Measurements from ENCODE around the gene MOV10.

DNA sequence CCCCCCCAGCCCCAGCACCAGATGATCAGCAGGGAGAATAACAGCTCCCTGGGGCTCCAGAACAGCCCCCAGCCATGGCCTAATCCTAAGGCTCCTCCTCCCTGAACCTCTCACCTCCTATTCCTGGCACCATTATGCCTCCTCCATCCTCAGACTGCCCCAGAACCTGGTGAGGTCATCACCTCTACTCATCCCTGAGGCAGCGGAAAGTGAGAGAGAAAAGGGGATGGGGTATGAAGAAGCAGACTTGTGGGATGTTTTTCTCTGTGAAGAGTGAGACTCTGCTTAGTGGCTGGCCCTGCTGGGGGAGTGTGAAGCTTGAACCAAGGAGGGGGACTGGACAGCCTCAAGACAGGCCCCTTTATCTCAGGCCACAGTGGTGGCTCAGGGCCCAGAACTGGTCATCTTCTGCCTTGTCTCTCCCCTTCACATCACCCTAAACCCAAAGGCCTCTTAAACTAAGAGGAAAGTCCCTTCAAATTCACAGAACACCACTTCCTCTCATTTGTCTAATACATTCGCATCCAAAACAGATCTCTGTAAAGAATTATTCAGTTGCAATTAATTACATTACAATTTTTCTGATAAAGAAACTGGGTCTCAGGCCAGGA lies 42.9 kb downstream of the MOV10 start:
- TF ChIP-seq ZNF768 (CRISPR knock-in tag; IDR thresholded peaks at IDR 0.05), result no peak
- no peak for TF ChIP-seq MAFK (conservative IDR thresholded peaks at IDR 0.05 in 1 of 2, IDR thresholded peaks at IDR 0.05 in 1 of 2; ENCODE audit: low read length in 2 of 2)
- TF ChIP-seq NR2C2 (CRISPR knock-in tag; IDR thresholded peaks at IDR 0.05; ENCODE audit: borderline replicate concordance), result no peak
- TF ChIP-seq MYC (CRISPR knock-in tag; IDR thresholded peaks at IDR 0.05; ENCODE audit: borderline replicate concordance), result no peak
- TF ChIP-seq, protein P1, sequence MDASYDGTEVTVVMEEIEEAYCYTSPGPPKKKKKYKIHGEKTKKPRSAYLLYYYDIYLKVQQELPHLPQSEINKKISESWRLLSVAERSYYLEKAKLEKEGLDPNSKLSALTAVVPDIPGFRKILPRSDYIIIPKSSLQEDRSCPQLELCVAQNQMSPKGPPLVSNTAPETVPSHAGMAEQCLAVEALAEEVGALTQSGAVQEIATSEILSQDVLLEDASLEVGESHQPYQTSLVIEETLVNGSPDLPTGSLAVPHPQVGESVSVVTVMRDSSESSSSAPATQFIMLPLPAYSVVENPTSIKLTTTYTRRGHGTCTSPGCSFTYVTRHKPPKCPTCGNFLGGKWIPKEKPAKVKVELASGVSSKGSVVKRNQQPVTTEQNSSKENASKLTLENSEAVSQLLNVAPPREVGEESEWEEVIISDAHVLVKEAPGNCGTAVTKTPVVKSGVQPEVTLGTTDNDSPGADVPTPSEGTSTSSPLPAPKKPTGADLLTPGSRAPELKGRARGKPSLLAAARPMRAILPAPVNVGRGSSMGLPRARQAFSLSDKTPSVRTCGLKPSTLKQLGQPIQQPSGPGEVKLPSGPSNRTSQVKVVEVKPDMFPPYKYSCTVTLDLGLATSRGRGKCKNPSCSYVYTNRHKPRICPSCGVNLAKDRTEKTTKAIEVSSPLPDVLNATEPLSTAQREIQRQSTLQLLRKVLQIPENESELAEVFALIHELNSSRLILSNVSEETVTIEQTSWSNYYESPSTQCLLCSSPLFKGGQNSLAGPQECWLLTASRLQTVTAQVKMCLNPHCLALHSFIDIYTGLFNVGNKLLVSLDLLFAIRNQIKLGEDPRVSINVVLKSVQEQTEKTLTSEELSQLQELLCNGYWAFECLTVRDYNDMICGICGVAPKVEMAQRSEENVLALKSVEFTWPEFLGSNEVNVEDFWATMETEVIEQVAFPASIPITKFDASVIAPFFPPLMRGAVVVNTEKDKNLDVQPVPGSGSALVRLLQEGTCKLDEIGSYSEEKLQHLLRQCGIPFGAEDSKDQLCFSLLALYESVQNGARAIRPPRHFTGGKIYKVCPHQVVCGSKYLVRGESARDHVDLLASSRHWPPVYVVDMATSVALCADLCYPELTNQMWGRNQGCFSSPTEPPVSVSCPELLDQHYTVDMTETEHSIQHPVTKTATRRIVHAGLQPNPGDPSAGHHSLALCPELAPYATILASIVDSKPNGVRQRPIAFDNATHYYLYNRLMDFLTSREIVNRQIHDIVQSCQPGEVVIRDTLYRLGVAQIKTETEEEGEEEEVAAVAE (CRISPR knock-in tag; IDR thresholded peaks at IDR 0.05; ENCODE audit: borderline replicate concordance), result no peak
- no peak for TF ChIP-seq ZNF3 (CRISPR knock-in tag; IDR thresholded peaks at IDR 0.05)
- TF ChIP-seq EZH2 (conservative IDR thresholded peaks at IDR 0.05; ENCODE audit: low read depth, low read length), result no peak
- no peak for TF ChIP-seq SP1 (IDR thresholded peaks at IDR 0.05)
- no peak for TF ChIP-seq SP1 (CRISPR knock-in tag; IDR thresholded peaks at IDR 0.05)
- TF ChIP-seq ZKSCAN1 (IDR thresholded peaks at IDR 0.05; ENCODE audit: low read length), result no peak
- TF ChIP-seq, protein P2, sequence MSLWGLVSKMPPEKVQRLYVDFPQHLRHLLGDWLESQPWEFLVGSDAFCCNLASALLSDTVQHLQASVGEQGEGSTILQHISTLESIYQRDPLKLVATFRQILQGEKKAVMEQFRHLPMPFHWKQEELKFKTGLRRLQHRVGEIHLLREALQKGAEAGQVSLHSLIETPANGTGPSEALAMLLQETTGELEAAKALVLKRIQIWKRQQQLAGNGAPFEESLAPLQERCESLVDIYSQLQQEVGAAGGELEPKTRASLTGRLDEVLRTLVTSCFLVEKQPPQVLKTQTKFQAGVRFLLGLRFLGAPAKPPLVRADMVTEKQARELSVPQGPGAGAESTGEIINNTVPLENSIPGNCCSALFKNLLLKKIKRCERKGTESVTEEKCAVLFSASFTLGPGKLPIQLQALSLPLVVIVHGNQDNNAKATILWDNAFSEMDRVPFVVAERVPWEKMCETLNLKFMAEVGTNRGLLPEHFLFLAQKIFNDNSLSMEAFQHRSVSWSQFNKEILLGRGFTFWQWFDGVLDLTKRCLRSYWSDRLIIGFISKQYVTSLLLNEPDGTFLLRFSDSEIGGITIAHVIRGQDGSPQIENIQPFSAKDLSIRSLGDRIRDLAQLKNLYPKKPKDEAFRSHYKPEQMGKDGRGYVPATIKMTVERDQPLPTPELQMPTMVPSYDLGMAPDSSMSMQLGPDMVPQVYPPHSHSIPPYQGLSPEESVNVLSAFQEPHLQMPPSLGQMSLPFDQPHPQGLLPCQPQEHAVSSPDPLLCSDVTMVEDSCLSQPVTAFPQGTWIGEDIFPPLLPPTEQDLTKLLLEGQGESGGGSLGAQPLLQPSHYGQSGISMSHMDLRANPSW (CRISPR knock-in tag; IDR thresholded peaks at IDR 0.05; ENCODE audit: borderline replicate concordance), result no peak
- no peak for TF ChIP-seq ZNF253 (CRISPR knock-in tag; IDR thresholded peaks at IDR 0.05; ENCODE audit: borderline replicate concordance)
- TF ChIP-seq EP300 (IDR thresholded peaks at IDR 0.05; ENCODE audit: low read depth in 2 of 2, low read length in 2 of 2), result no peak
- no peak for TF ChIP-seq EP300 (CRISPR knock-in tag; IDR thresholded peaks at IDR 0.05; ENCODE audit: borderline replicate concordance)
- no peak for TF ChIP-seq ZMAT3 (CRISPR knock-in tag; conservative IDR thresholded peaks at IDR 0.05)
